CMK (cell line): ENCODE results near the gene CYP27A1.
"Not testable (repeated sequence)": the region's sequence is repeated elsewhere in the genome, so short reads cannot be mapped to it uniquely, and the experiment has no call there.

Experiments used
- DNase-seq: peaks from one replicate; pipeline ENCODE4 v3.0.0-alpha.2; 2010; ENCODE audit warnings: low read depth

The CYP27A1 gene

GRCh38 chr2:218832081-218832480 is 50.1 kb downstream of the CYP27A1 start:
- no peak for DNase-seq

- DNase-seq = no peak
Measured at GRCh38 chr2:218832520-218832919, 50.6 kb downstream of the CYP27A1 start.

- DNase-seq = no peak
Measured at GRCh38 chr2:218833023-218833609, 51.2 kb downstream of the CYP27A1 start.

- DNase-seq = no peak
Measured at GRCh38 chr2:218834685-218835084, 52.7 kb downstream of the CYP27A1 start.

GRCh38 chr2:218837495-218837894 is 55.5 kb downstream of the CYP27A1 start:
- no peak for DNase-seq

GRCh38 chr2:218839430-218839829 is 57.5 kb downstream of the CYP27A1 start:
- no peak for DNase-seq

GRCh38 chr2:218839888-218840287 is 57.9 kb downstream of the CYP27A1 start:
- DNase-seq = no peak

- DNase-seq = not testable (repeated sequence)
Measured at GRCh38 chr2:218844334-218844733, 62.4 kb downstream of the CYP27A1 start.

GRCh38 chr2:218846963-218847362 is 65.0 kb downstream of the CYP27A1 start:
- not testable (repeated sequence) for DNase-seq

- no peak for DNase-seq
Measured at GRCh38 chr2:218849721-218850120, 67.8 kb downstream of the CYP27A1 start.

GRCh38 chr2:218850796-218851195 is 68.8 kb downstream of the CYP27A1 start:
- DNase-seq = no peak

- DNase-seq = no peak
Measured at GRCh38 chr2:218851286-218851685, 69.3 kb downstream of the CYP27A1 start.

- DNase-seq = peak; percentile 25
Measured at GRCh38 chr2:218852911-218853667, 71.1 kb downstream of the CYP27A1 start.

GRCh38 chr2:218853766-218854165 is 71.8 kb downstream of the CYP27A1 start:
- no peak for DNase-seq

GRCh38 chr2:218854860-218855259 is 72.9 kb downstream of the CYP27A1 start:
- DNase-seq = no peak

- DNase-seq = no peak
Measured at GRCh38 chr2:218855305-218856166, 73.6 kb downstream of the CYP27A1 start.

GRCh38 chr2:218856167-218856895 is 74.4 kb downstream of the CYP27A1 start:
- no peak for DNase-seq

- no peak for DNase-seq
Measured at GRCh38 chr2:218856896-218857243, 74.9 kb downstream of the CYP27A1 start.

- no peak for DNase-seq
Measured at GRCh38 chr2:218857371-218858137, 75.6 kb downstream of the CYP27A1 start.

- no peak for DNase-seq
Measured at GRCh38 chr2:218858138-218858445, 76.1 kb downstream of the CYP27A1 start.

- DNase-seq = no peak
Measured at GRCh38 chr2:218858671-218859555, 77.0 kb downstream of the CYP27A1 start.
